MM.1S (cell line): ENCODE data around the gene RNGTT.
"Not testable (repeated sequence)": the region's sequence is repeated elsewhere in the genome, so short reads cannot be mapped to it uniquely, and the experiment has no call there.

Experiments
- DNase-seq: peaks from one replicate; pipeline ENCODE4 v3.0.0-alpha.2; 2015
- H2AFZ ChIP-seq: fragments of 300-600 bp; sonication (generic); 2 replicates; pipeline ENCODE4 v1.6.0; 2016; ENCODE audit warnings: antibody characterized with exemption, low read length
- H3F3A ChIP-seq: fragments of 300-600 bp; sonication (generic); 2 replicates; pipeline ENCODE4 v1.6.1; 2016; ENCODE audit warnings: mild to moderate bottlenecking, antibody characterized with exemption, low read length, moderate library complexity, mixed read lengths; ENCODE audit not compliant: insufficient read depth
- H3K27ac ChIP-seq: fragments of 300-600 bp; sonication (generic); 2 replicates; pipeline ENCODE4 v1.5.1; 2016; ENCODE audit warnings: mild to moderate bottlenecking, low read length
- H3K27me3 ChIP-seq: fragments of 300-600 bp; sonication (generic); replicated peaks from 2 replicates; pipeline ENCODE4 v1.6.0; 2016; ENCODE audit warnings: low read length; ENCODE audit not compliant: insufficient read depth
- H3K36me3 ChIP-seq: fragments of 300-600 bp; sonication (generic); replicated peaks from 2 replicates; pipeline ENCODE4 v1.6.1; 2016; ENCODE audit warnings: mild to moderate bottlenecking, low read length, mixed read lengths; ENCODE audit not compliant: insufficient read depth
- H3K4me1 ChIP-seq: fragments of 300-600 bp; sonication (generic); 2 replicates; pipeline ENCODE4 v1.6.1; 2016; ENCODE audit warnings: low read length, mixed read lengths
- H3K4me2 ChIP-seq: fragments of 300-600 bp; sonication (generic); 2 replicates; pipeline ENCODE4 v1.6.0; 2016; ENCODE audit warnings: low read depth, low read length
- H3K4me3 ChIP-seq: fragments of 300-600 bp; sonication (generic); 2 replicates; pipeline ENCODE4 v1.5.1; 2016; ENCODE audit warnings: low read length, mixed read lengths
- H3K79me2 ChIP-seq: fragments of 300-600 bp; sonication (generic); 2 replicates; pipeline ENCODE4 v1.6.1; 2016; ENCODE audit warnings: mixed run types, low read length, mixed read lengths
- H3K9ac ChIP-seq: fragments of 300-600 bp; sonication (generic); 2 replicates; pipeline ENCODE4 v1.6.1; 2016; ENCODE audit warnings: low read length, mixed read lengths
- H3K9me2 ChIP-seq: fragments of 300-600 bp; sonication (generic); replicated peaks from 2 replicates; pipeline ENCODE4 v1.6.1; 2016; ENCODE audit warnings: mild to moderate bottlenecking, low read length, mixed read lengths; ENCODE audit not compliant: insufficient read depth
- H3K9me3 ChIP-seq: fragments of 300-600 bp; sonication (generic); replicated peaks from 2 replicates; pipeline ENCODE4 v1.6.1; 2016; ENCODE audit warnings: mild to moderate bottlenecking, low read length, mixed read lengths; ENCODE audit not compliant: insufficient read depth
- H4K20me1 ChIP-seq: fragments of 300-600 bp; sonication (generic); 2 replicates; pipeline ENCODE4 v1.6.1; 2016; ENCODE audit warnings: mild to moderate bottlenecking, low read length, moderate library complexity, mixed read lengths; ENCODE audit not compliant: insufficient read depth
- EZH2 ChIP-seq: fragments of 300-600 bp; sonication (generic); optimal IDR thresholded peaks from 2 replicates; pipeline ENCODE3; 2017; ENCODE audit warnings: low read depth, mild to moderate bottlenecking, antibody characterized with exemption, low read length, mixed read lengths
- EZH2phosphoT487 ChIP-seq: fragments of 300-600 bp; sonication (generic); IDR thresholded peaks from 2 replicates; pipeline ENCODE4 v1.6.1; 2018; ENCODE audit warnings: antibody characterized with exemption, low read length
- TF ChIP-seq, protein P1 (sequence below): fragments of 300-600 bp; sonication (generic); IDR thresholded peaks from 2 replicates; pipeline ENCODE4 v1.5.1; 2016; ENCODE audit warnings: antibody characterized with exemption, low read length, mixed read lengths

RNGTT gene

DNA sequence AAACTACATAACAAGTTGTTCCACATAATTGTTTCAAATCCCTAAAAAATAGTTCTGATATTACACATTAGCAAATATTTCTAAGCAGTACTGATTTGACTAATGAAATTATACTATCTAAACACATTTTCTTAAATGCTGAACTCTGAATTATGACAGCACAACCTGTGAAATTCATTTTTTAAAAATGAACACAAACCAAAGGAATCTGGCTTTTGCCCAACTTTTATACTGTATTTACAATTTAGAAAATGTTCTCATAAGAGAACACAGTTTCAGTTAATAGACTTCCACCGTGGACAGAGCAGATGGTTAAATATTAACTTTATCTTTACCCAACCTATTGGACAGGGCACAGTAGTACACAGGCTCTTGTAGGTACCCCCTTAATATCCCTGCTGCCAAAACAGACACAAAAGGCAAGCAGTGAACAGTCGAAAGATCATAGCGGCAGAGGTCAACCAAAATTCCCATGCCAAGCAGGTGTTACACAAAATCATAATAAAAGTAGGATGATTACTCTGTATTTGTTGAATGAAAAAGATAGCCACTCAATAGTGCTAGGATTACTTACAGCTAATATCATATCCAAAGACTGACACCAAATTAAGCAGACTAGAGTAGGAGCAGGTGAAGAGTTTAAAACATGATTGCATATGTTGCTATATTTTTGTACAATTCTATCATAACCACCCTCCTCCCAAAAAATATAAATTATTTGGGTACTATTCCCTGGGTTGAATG, 122.5 kb downstream of the RNGTT start:
- Histone ChIP-seq H3K4me3 (no peak overlapping the region), H3K4me1 (no peaks in the 10 kb centered on the region), H3K9ac (no peak overlapping the region), H3F3A (no peaks in the 10 kb centered on the region; the same call in 1 of the 2 replicates), H3K79me2 (0 out of 2 replicates have a peak, but pooled peaks cover 3% of the 10 kb centered on the region), H3K27ac (no peak overlapping the region), H4K20me1 (no peaks in the 10 kb centered on the region; the same call in 1 of the 2 replicates), H3K4me2 (no peak overlapping the region), H3K9me2 (no peaks in the 10 kb centered on the region), H2AFZ (no peak overlapping the region), H3K9me3 (no peaks in the 10 kb centered on the region), H3K27me3 (no peaks in the 10 kb centered on the region), H3K36me3 (peaks cover 6% of the 10 kb centered on the region; the same call in 1 of the 2 replicates)
- TF ChIP-seq EZH2phosphoT487, result no peak
- TF ChIP-seq EZH2, result no peak
- TF ChIP-seq, protein P1, sequence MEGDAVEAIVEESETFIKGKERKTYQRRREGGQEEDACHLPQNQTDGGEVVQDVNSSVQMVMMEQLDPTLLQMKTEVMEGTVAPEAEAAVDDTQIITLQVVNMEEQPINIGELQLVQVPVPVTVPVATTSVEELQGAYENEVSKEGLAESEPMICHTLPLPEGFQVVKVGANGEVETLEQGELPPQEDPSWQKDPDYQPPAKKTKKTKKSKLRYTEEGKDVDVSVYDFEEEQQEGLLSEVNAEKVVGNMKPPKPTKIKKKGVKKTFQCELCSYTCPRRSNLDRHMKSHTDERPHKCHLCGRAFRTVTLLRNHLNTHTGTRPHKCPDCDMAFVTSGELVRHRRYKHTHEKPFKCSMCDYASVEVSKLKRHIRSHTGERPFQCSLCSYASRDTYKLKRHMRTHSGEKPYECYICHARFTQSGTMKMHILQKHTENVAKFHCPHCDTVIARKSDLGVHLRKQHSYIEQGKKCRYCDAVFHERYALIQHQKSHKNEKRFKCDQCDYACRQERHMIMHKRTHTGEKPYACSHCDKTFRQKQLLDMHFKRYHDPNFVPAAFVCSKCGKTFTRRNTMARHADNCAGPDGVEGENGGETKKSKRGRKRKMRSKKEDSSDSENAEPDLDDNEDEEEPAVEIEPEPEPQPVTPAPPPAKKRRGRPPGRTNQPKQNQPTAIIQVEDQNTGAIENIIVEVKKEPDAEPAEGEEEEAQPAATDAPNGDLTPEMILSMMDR, result no peak
- no peak for DNase-seq

DNA sequence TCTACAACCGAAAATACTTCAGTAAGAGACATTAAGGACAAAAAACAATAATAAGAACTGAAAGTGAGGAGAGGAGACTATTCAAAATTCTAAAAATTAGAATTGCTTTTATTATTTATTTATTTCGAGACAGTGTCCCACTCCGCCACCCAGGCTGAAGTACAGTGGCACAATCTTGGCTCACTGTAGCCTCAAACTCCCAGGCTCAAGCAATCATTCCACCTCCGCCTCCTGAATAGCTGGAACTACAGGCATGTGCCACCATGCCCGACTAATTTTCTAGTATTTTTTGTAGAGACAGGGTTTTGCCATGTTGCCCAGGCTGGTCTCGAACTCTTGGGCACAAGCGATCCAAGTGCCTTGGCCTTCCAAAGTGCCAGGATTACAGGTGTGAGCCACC, 123.1 kb downstream of the RNGTT start:
- no peak overlapping the region for H2AFZ ChIP-seq
- no peaks in the 10 kb centered on the region; the same call in 1 of the 2 replicates for H3F3A ChIP-seq
- H4K20me1 ChIP-seq, result no peaks in the 10 kb centered on the region; the same call in 1 of the 2 replicates
- DNase-seq, result no peak
- H3K9me2 ChIP-seq, result no peaks in the 10 kb centered on the region
- no peak overlapping the region for H3K4me3 ChIP-seq
- H3K27me3 ChIP-seq, result no peaks in the 10 kb centered on the region
- no peak overlapping the region for H3K9ac ChIP-seq
- TF ChIP-seq EZH2 (no peak), EZH2phosphoT487 (no peak)
- TF ChIP-seq, protein P1, result no peak
- H3K36me3 ChIP-seq, result peaks cover 6% of the 10 kb centered on the region; the same call in 1 of the 2 replicates
- H3K9me3 ChIP-seq, result no peaks in the 10 kb centered on the region
- no peaks in the 10 kb centered on the region for H3K4me1 ChIP-seq
- H3K79me2 ChIP-seq, result 0 out of 2 replicates have a peak, but pooled peaks cover 3% of the 10 kb centered on the region
- no peak overlapping the region for H3K27ac ChIP-seq
- H3K4me2 ChIP-seq, result no peak overlapping the region

GRCh38 chr6:88839280-88839679, 124.1 kb downstream of the RNGTT start:
- H3K36me3 ChIP-seq, result peaks cover 6% of the 10 kb centered on the region; the same call in 1 of the 2 replicates
- H3F3A ChIP-seq, result no peaks in the 10 kb centered on the region; the same call in 1 of the 2 replicates
- no peak overlapping the region for H3K4me3 ChIP-seq
- DNase-seq, result no peak
- no peaks in the 10 kb centered on the region for H3K27me3 ChIP-seq
- no peaks in the 10 kb centered on the region for H3K9me2 ChIP-seq
- H3K27ac ChIP-seq, result no peak overlapping the region
- H3K79me2 ChIP-seq, result 0 out of 2 replicates have a peak, but pooled peaks cover 3% of the 10 kb centered on the region
- no peaks in the 10 kb centered on the region for H3K9me3 ChIP-seq
- H2AFZ ChIP-seq, result no peak overlapping the region
- no peak overlapping the region for H3K9ac ChIP-seq
- no peak for TF ChIP-seq EZH2
- no peaks in the 10 kb centered on the region; the same call in 1 of the 2 replicates for H4K20me1 ChIP-seq
- H3K4me1 ChIP-seq, result no peaks in the 10 kb centered on the region
- H3K4me2 ChIP-seq, result no peak overlapping the region

DNA sequence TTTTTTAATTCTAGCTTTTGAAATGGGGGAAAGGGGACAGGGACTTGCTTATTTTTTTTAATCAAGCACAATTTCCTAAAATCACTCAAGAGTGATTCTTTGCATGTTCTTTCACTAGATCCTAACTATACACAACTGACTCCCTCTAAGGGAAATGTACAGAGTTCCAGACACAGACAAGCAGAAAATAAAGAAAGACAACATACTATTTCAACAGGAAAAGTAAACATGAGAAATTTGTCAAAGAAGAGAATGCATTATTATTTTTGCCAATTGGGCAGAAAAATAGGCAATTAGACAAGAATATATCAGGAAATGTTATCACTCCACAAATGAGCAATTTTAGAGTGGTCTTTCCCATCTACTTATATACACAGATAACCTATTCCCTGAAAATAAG, 128.2 kb downstream of the RNGTT start:
- Histone ChIP-seq H3K27me3 (no peaks in the 10 kb centered on the region), H3K27ac (no peak overlapping the region), H3K4me2 (no peak overlapping the region), H3K4me1 (no peaks in the 10 kb centered on the region), H3K36me3 (no peaks in the 10 kb centered on the region), H3K9me3 (no peaks in the 10 kb centered on the region), H2AFZ (no peak overlapping the region), H3K79me2 (no peaks in the 10 kb centered on the region), H3F3A (no peaks in the 10 kb centered on the region), H4K20me1 (no peaks in the 10 kb centered on the region), H3K9me2 (no peaks in the 10 kb centered on the region), H3K9ac (no peak overlapping the region), H3K4me3 (no peak overlapping the region)
- no peak for TF ChIP-seq EZH2
- TF ChIP-seq, protein P1, result no peak
- DNase-seq, result no peak

DNA sequence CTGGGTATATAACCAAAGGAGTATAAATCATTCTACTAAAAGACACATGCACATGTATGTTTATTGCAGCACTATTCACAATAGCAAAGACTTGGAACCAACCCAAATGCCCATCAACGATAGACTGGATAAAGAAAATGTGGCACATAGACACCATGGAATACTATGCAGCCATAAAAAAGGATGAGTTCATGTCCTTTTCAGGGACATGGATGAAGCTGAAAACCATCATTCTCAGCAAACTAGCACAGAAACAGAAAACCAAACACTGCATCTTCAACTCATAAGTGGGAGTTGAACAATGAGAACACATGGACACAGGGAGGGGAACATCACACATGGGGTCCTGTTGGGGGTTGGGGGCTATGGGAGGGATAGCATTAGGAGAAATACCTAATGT, 130.3 kb downstream of the RNGTT start:
- not testable (repeated sequence) for H4K20me1 ChIP-seq, H3K79me2 ChIP-seq, H3K4me1 ChIP-seq, H3K27ac ChIP-seq, H3K27me3 ChIP-seq, H3K4me3 ChIP-seq, H3K36me3 ChIP-seq, H3K9me2 ChIP-seq, H2AFZ ChIP-seq, DNase-seq, H3K9me3 ChIP-seq, H3K4me2 ChIP-seq, H3F3A ChIP-seq, H3K9ac ChIP-seq
